Measurements from ENCODE around the gene NMT1.

DNA sequence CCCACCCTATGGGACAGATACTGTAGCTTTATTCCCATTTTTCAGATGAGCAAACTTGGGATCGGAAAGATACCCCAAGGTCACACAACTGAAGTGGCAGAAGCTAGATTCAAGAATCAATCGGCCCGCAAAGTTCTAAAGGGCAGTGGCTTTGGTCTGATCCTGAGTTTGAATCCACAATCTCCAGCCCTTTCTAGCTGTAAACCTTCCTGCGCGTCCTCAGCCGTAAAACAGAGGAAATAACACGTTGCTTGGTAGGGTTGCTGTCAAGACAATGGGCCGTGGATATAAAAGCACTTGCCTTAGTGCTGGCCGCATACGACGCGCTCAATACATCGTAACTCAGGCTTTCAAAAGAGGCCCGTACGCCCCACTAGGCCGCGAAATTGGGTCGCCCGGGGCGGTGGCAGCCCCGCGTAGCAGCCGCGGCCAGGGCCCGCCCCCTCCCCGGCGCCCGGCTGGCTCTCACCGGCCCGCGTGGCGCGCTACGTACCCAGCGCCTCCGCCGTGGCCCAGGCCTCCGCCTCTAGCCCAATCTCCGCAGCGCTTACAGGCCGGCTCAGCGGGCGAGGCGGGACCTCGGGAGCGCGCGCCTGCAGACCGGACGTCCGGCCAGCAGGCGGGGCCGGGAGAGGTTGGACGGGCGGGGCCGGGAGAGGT, 9.9 kb upstream of the NMT1 start, which contains the start of gene DCAKD:
- peak; percentile 43 for TF ChIP-seq POLR2A (IDR thresholded peaks at IDR 0.05)
- TF ChIP-seq, protein P1, sequence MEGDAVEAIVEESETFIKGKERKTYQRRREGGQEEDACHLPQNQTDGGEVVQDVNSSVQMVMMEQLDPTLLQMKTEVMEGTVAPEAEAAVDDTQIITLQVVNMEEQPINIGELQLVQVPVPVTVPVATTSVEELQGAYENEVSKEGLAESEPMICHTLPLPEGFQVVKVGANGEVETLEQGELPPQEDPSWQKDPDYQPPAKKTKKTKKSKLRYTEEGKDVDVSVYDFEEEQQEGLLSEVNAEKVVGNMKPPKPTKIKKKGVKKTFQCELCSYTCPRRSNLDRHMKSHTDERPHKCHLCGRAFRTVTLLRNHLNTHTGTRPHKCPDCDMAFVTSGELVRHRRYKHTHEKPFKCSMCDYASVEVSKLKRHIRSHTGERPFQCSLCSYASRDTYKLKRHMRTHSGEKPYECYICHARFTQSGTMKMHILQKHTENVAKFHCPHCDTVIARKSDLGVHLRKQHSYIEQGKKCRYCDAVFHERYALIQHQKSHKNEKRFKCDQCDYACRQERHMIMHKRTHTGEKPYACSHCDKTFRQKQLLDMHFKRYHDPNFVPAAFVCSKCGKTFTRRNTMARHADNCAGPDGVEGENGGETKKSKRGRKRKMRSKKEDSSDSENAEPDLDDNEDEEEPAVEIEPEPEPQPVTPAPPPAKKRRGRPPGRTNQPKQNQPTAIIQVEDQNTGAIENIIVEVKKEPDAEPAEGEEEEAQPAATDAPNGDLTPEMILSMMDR (IDR thresholded peaks at IDR 0.05) = no peak
- peak in 2 of 3 donors; percentile 60 to 78 for TF ChIP-seq POLR2AphosphoS5 (IDR thresholded peaks at IDR 0.05)
